Subcutaneous adipose tissue (tissue), 4 donors: ENCODE results near the gene PTPN7. TPM values are rescaled to one million over a fixed set of nuclear protein-coding genes. Genes with fewer than 3 reads are reported as not detected.

Experiments used
- total RNA-seq, 4 donors: library from RNA; depleted of rRNA; stranded (reverse); fragments of >200 nt; gene quantifications; one replicate each; pipeline ENCODE4 v1.1.0, GENCODE V29; 2016
- TF ChIP-seq, protein P1 (sequence below): fragments of 450-650 bp; IDR thresholded peaks from one replicate; pipeline ENCODE4 v1.5.1; 2016; ENCODE audit warnings: low read depth, mild to moderate bottlenecking, control low read depth, antibody characterized with exemption, moderate library complexity

PTPN7 gene
- total RNA-seq, 4 donors from 2014 or later = 1.8 to 21.8 (median 2.6) TPM; not detected in 1

- TF ChIP-seq, protein P1, sequence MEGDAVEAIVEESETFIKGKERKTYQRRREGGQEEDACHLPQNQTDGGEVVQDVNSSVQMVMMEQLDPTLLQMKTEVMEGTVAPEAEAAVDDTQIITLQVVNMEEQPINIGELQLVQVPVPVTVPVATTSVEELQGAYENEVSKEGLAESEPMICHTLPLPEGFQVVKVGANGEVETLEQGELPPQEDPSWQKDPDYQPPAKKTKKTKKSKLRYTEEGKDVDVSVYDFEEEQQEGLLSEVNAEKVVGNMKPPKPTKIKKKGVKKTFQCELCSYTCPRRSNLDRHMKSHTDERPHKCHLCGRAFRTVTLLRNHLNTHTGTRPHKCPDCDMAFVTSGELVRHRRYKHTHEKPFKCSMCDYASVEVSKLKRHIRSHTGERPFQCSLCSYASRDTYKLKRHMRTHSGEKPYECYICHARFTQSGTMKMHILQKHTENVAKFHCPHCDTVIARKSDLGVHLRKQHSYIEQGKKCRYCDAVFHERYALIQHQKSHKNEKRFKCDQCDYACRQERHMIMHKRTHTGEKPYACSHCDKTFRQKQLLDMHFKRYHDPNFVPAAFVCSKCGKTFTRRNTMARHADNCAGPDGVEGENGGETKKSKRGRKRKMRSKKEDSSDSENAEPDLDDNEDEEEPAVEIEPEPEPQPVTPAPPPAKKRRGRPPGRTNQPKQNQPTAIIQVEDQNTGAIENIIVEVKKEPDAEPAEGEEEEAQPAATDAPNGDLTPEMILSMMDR = no peak
These were observed 9.8 kb downstream of the PTPN7 start for GRCh38 chr1:202150602-202151001.

GRCh38 chr1:202150187-202150586 is 10.2 kb downstream of the PTPN7 start:
- TF ChIP-seq, protein P1 = no peak

DNA sequence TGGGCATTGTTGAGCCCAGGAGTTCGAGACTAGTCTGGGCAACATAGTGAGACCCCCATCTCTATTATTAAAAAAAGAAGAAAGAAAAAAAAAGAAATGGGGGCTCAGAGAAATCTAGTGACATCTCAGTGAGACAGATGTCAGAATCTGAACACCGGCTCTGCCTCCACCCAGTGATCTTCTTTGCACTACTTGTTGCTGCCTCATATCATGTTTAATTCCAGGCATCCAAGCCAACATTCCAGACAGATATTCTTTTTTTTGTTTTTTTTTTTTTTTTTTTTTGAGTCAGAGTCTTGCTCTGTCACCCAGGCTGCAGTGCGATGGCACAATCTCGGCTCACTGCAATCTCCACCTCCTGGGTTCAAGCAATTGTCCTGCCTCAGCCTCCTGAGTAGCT is 10.8 kb downstream of the PTPN7 start:
- TF ChIP-seq, protein P1 = no peak

GRCh38 chr1:202148391-202148790 is 12.0 kb downstream of the PTPN7 start:
- TF ChIP-seq, protein P1 = no peak

GRCh38 chr1:202146993-202147392 is 13.4 kb downstream of the PTPN7 start:
- TF ChIP-seq, protein P1 = no peak

DNA sequence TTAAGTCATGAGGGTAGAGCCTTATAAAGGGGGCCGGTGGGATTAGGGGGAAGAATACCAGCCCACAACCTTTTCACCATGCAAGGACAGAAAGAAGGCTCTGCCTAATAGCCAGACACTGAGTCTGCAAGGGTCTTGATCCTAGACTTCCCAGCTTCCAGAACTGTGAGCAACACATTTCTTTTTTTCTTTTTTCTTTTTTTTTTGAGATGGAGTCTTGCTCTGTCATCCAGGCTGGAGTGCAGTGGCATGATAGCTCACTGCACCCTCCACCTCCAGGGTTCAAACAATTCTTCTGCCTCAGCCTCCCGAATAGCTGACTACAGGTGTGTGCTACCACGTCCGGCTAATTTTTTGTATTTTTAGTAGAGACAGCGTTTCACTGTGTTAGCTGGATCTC is 14.1 kb downstream of the PTPN7 start:
- TF ChIP-seq, protein P1 = no peak

- TF ChIP-seq, protein P1 = no peak
These were observed 15.2 kb downstream of the PTPN7 start for GRCh38 chr1:202145068-202145743.
